ENCODE results near the gene LIX1L. TPM values are rescaled to one million over a fixed set of nuclear protein-coding genes. Genes with fewer than 3 reads are reported as not detected.

LIX1L gene
- polyA plus RNA-seq, 1 donor (not counting 4 experiments of a cell fraction or from before 2014, with no cell fraction given) = 20.0 TPM

GRCh38 chr1:145927916-145928643, 29.7 kb downstream of the LIX1L start:
- H3K79me2 ChIP-seq (ENCODE audit: control insufficient read depth, insufficient read depth, low read length) = peaks cover 14% of the 10 kb centered on the region
- peak overlapping the region; percentile 62 to 97 (median 95) for H3K4me3 ChIP-seq (ENCODE audit: control insufficient read depth in 2 of 3, extremely low read depth in 1 of 3, insufficient read depth in 2 of 3, low read depth in 1 of 3, low read length in 3 of 3)
- no peaks in the 10 kb centered on the region for H3K27me3 ChIP-seq (ENCODE audit: control insufficient read depth, extremely low read depth, insufficient read depth, low read length)
- peak overlapping the region; percentile 77 for H2AFZ ChIP-seq (ENCODE audit: control insufficient read depth, low read length)
- H4K20me1 ChIP-seq (ENCODE audit: control insufficient read depth, extremely low read depth, insufficient read depth, low read length) = no peaks in the 10 kb centered on the region
- peak overlapping the region; percentile 93 for H3K9ac ChIP-seq (ENCODE audit: control insufficient read depth, extremely low read depth, insufficient read depth, low read length)
- peaks cover 3 to 6% of the 10 kb centered on the region in 2 experiments for H3K36me3 ChIP-seq (ENCODE audit: control insufficient read depth in 2 of 2, extremely low read depth in 1 of 2, insufficient read depth in 2 of 2, low read length in 2 of 2)
- peaks cover 10% of the 10 kb centered on the region for H3K4me1 ChIP-seq (ENCODE audit: control insufficient read depth, extremely low read depth, insufficient read depth, low read length)
- dilution Hi-C loops (cut with MboI; ENCODE audit: extremely low pct_ligation_motif_present, low sequenced_read_pairs) = no loop called here
- H3K9me1 ChIP-seq (ENCODE audit: control insufficient read depth, extremely low read depth, insufficient read depth, low read length) = no peaks in the 10 kb centered on the region
- peak overlapping the region; percentile 98 for H3K27ac ChIP-seq (ENCODE audit: control insufficient read depth, insufficient read depth, low read length)
- DNase-seq (ENCODE audit: low read depth, low spot score) (no peak), FAIRE-seq (no peak)
- TF ChIP-seq CTCF (optimal IDR thresholded peaks at IDR 0.05 in 1 of 3, IDR thresholded peaks at IDR 0.05 in 1 of 3, conservative IDR thresholded peaks at IDR 0.05 in 1 of 3; ENCODE audit: extremely low read depth in 1 of 3, insufficient read depth in 2 of 3, low read length in 3 of 3) = no peak
- peak overlapping the region; percentile 92 for H3K4me2 ChIP-seq (ENCODE audit: control insufficient read depth, extremely low read depth, insufficient read depth, low read depth, low read length)
- no peaks in the 10 kb centered on the region for H3K9me3 ChIP-seq (ENCODE audit: control insufficient read depth, low read depth, low read length)

GRCh38 chr1:145927063-145927886, 30.5 kb downstream of the LIX1L start, which contains the start of gene RBM8A:
Gene RBM8A, minus strand, starts transcription at chr1:145927484. Its CDS starts 58 bp downstream, at chr1:145927426.
- TF ChIP-seq EZH2 (IDR thresholded peaks at IDR 0.05; ENCODE audit: low read length) (no peak), CTCF (optimal IDR thresholded peaks at IDR 0.05 in 1 of 3, IDR thresholded peaks at IDR 0.05 in 1 of 3, conservative IDR thresholded peaks at IDR 0.05 in 1 of 3; ENCODE audit: extremely low read depth in 1 of 3, insufficient read depth in 2 of 3, low read length in 3 of 3) (peak; percentile 58 to 64 (median 62))
- peak; percentile 44 for FAIRE-seq

More at GRCh38 chr1:145927063-145927886, 30.5 kb downstream of the LIX1L start, which contains the start of gene RBM8A:
- peak within 1 kb of the TSS; percentile 62 to 97 (median 95) for H3K4me3 ChIP-seq (ENCODE audit: control insufficient read depth in 2 of 3, extremely low read depth in 1 of 3, insufficient read depth in 2 of 3, low read depth in 1 of 3, low read length in 3 of 3)
- DNase-seq (ENCODE audit: low read depth, low spot score) = peak; percentile 81
- H4K20me1 ChIP-seq (ENCODE audit: control insufficient read depth, extremely low read depth, insufficient read depth, low read length) = no peaks in the 10 kb centered on the region
- H3K27me3 ChIP-seq (ENCODE audit: control insufficient read depth, extremely low read depth, insufficient read depth, low read length) = no peaks in the 10 kb centered on the region
- H3K36me3 ChIP-seq (ENCODE audit: control insufficient read depth in 2 of 2, extremely low read depth in 1 of 2, insufficient read depth in 2 of 2, low read length in 2 of 2) = peaks cover 3 to 6% of the 10 kb centered on the region in 2 experiments
- dilution Hi-C loops (cut with MboI; ENCODE audit: extremely low pct_ligation_motif_present, low sequenced_read_pairs) = no loop called here
- H3K27ac ChIP-seq (ENCODE audit: control insufficient read depth, insufficient read depth, low read length) = peak within 1 kb of the TSS; percentile 98
- peaks cover 10% of the 10 kb centered on the region for H3K4me1 ChIP-seq (ENCODE audit: control insufficient read depth, extremely low read depth, insufficient read depth, low read length)
- peak within 1 kb of the TSS; percentile 77 for H2AFZ ChIP-seq (ENCODE audit: control insufficient read depth, low read length)
- H3K9ac ChIP-seq (ENCODE audit: control insufficient read depth, extremely low read depth, insufficient read depth, low read length) = peak within 1 kb of the TSS; percentile 93
- no peaks in the 10 kb centered on the region for H3K9me1 ChIP-seq (ENCODE audit: control insufficient read depth, extremely low read depth, insufficient read depth, low read length)
- H3K9me3 ChIP-seq (ENCODE audit: control insufficient read depth, low read depth, low read length) = no peaks in the 10 kb centered on the region
- peak within 1 kb of the TSS; percentile 92 for H3K4me2 ChIP-seq (ENCODE audit: control insufficient read depth, extremely low read depth, insufficient read depth, low read depth, low read length)
- peaks cover 14% of the 10 kb centered on the region for H3K79me2 ChIP-seq (ENCODE audit: control insufficient read depth, insufficient read depth, low read length)
